Activated B cell treated with CpG ODN at 0.5 μM for 24 hours (primary cell): ENCODE data around the gene MRPL51. TPM values are rescaled to one million over a fixed set of nuclear protein-coding genes. Genes with fewer than 3 reads are reported as not detected.

Experiments used
- ATAC-seq: fragments of 200-7000 bp; cut with Tn5 transposase; one replicate; pipeline ENCODE4 v1.10.0; 2021; ENCODE audit warnings: low read depth, mild to moderate bottlenecking, moderate library complexity
- CTCF ChIA-PET: fragments of 350-600 bp; sonication (Branson Sonifier 250); formaldehyde crosslinking; loops from one replicate; lab custom pipeline; 2021; ENCODE audit warnings: antibody characterized with exemption; lab: Charles Lee
- POLR2A ChIA-PET: fragments of 350-600 bp; sonication (Branson Sonifier 250); formaldehyde crosslinking; loops from one replicate; lab custom pipeline; 2021; ENCODE audit warnings: antibody characterized with exemption; lab: Charles Lee
- DNase-seq: peaks from one replicate; pipeline ENCODE4 v3.0.0; 2022
- H3K27ac Mint-ChIP-seq: one replicate; pipeline ENCODE4 v1.8.0; 2020; ENCODE audit warnings: mixed read lengths
- H3K27me3 Mint-ChIP-seq: one replicate; pipeline ENCODE4 v1.8.0; 2021; ENCODE audit warnings: mixed read lengths
- H3K36me3 Mint-ChIP-seq: one replicate; pipeline ENCODE4 v1.8.0; 2021; ENCODE audit warnings: low read depth, mixed read lengths
- H3K4me1 Mint-ChIP-seq: one replicate; pipeline ENCODE4 v1.8.0; 2021; ENCODE audit warnings: mixed read lengths
- H3K4me3 Mint-ChIP-seq: one replicate; pipeline ENCODE4 v1.8.0; 2020; ENCODE audit warnings: mild to moderate bottlenecking, mixed read lengths
- H3K9me3 Mint-ChIP-seq: one replicate; pipeline ENCODE4 v1.8.0; 2020; ENCODE audit warnings: mixed read lengths
- CTCF ChIP-seq: fragments of 200-600 bp; IDR thresholded peaks from one replicate; pipeline ENCODE4 v1.8.0; 2022; ENCODE audit warnings: antibody characterized with exemption, mild to moderate bottlenecking
- intact Hi-C: fragments of 100-400 bp; cut with micrococcal nuclease; formaldehyde crosslinking; loops from one replicate; pipeline ENCODE4 v1.15.1; 2024
- total RNA-seq: library from RNA; stranded (reverse); gene quantifications from 2 replicates; pipeline ENCODE4 v1.2.3, GENCODE V29; 2022

Gene MRPL51
- total RNA-seq, 1 donor from 2014 or later: 130 TPM

- Mint-ChIP-seq H3K9me3 (no peaks in the 10 kb centered on the region), H3K36me3 (peaks cover 13% of the 10 kb centered on the region), H3K27ac (peak overlapping the region; percentile 30), H3K4me3 (no peak overlapping the region), H3K27me3 (no peaks in the 10 kb centered on the region), H3K4me1 (peaks cover 34% of the 10 kb centered on the region)
- POLR2A ChIA-PET: interaction anchor here (2.3 to 4.2 kb wide), 5 partner anchors 11 to 63 kb away, joined by 9 to 104 read pairs (median 88); partner anchors contain the start of genes GAPDH and MRPL51
- CTCF ChIA-PET: no interaction called here
- DNase-seq (no peak), ATAC-seq (no peak)
- TF ChIP-seq CTCF: no peak
- intact Hi-C loops: loop anchor here (5.0 kb wide), 1 partner anchor 195 kb away; no protein-coding TSS in a partner anchor
Measured at GRCh38 chr12:6471989-6472360, 21.1 kb downstream of the MRPL51 start.

GRCh38 chr12:6470375-6471163 is 22.5 kb downstream of the MRPL51 start, which contains the start of gene VAMP1:
VAMP1 (minus strand) TSS chr12:6470677; CDS start chr12:6470531, 146 bp downstream.
- H3K36me3 Mint-ChIP-seq: peaks cover 26% of the 10 kb centered on the region
- no peaks in the 10 kb centered on the region for H3K27me3 Mint-ChIP-seq
- intact Hi-C loops: loop anchor here (1.0 to 5.0 kb wide), 8 partner anchors 8 to 193 kb away; partner anchors contain the start of genes GAPDH, IFFO1 and MRPL51
- no peaks in the 10 kb centered on the region for H3K9me3 Mint-ChIP-seq
- ChIA-PET POLR2A (interaction anchor here (0.6 to 4.2 kb wide), 33 partner anchors 10 to 1465 kb away, joined by 3 to 104 read pairs (median 5); partner anchors contain the start of genes CD27, CDCA3, COPS7A and GAPDH), CTCF (interaction anchor here (1.0 to 4.6 kb wide), 9 partner anchors 9 to 421 kb away, joined by 3 to 41 read pairs (median 4); partner anchors contain the start of gene MRPL51)
- ATAC-seq (peak; percentile 93), DNase-seq (peak; percentile 96)
- peak within 1 kb of the TSS; percentile 94 for H3K27ac Mint-ChIP-seq
- H3K4me3 Mint-ChIP-seq: peak within 1 kb of the TSS; percentile 92
- TF ChIP-seq CTCF: no peak
- H3K4me1 Mint-ChIP-seq: peaks cover 48% of the 10 kb centered on the region

- ChIA-PET POLR2A (interaction anchor here (0.6 to 4.2 kb wide), 24 partner anchors 9 to 469 kb away, joined by 3 to 104 read pairs (median 9); partner anchors contain the start of genes CD27, CDCA3, GAPDH and MLF2), CTCF (interaction anchor here (1.0 to 4.6 kb wide), 8 partner anchors 8 to 421 kb away, joined by 3 to 41 read pairs (median 5); no protein-coding TSS in a partner anchor)
- peaks cover 53% of the 10 kb centered on the region for H3K4me1 Mint-ChIP-seq
- peaks cover 30% of the 10 kb centered on the region for H3K36me3 Mint-ChIP-seq
- H3K27me3 Mint-ChIP-seq: no peaks in the 10 kb centered on the region
- TF ChIP-seq CTCF: no peak
- peak overlapping the region; percentile 94 for H3K27ac Mint-ChIP-seq
- H3K4me3 Mint-ChIP-seq: peak overlapping the region; percentile 92
- DNase-seq (no peak), ATAC-seq (no peak)
- H3K9me3 Mint-ChIP-seq: no peaks in the 10 kb centered on the region
- intact Hi-C loops: loop anchor here (1.0 to 5.0 kb wide), 9 partner anchors 7 to 192 kb away; partner anchors contain the start of genes GAPDH, IFFO1 and MRPL51
Measured at GRCh38 chr12:6469609-6470374, 23.3 kb downstream of the MRPL51 start.

- Mint-ChIP-seq H3K4me1 (peaks cover 60% of the 10 kb centered on the region), H3K4me3 (peak overlapping the region; percentile 92), H3K9me3 (no peaks in the 10 kb centered on the region), H3K27me3 (no peaks in the 10 kb centered on the region), H3K36me3 (peaks cover 37% of the 10 kb centered on the region), H3K27ac (peak overlapping the region; percentile 94)
- intact Hi-C loops: loop anchor here (5.0 kb wide), 1 partner anchor 132 kb away; no protein-coding TSS in a partner anchor
- POLR2A ChIA-PET: interaction anchor here (0.6 to 4.2 kb wide), 6 partner anchors 8 to 249 kb away, joined by 9 to 104 read pairs (median 74); partner anchors contain the start of genes GAPDH, MRPL51 and TAPBPL
- ATAC-seq (no peak), DNase-seq (no peak)
- CTCF ChIA-PET: interaction anchor here (3.1 to 4.6 kb wide), 2 partner anchors 45 to 69 kb away, joined by 21 to 41 read pairs; no protein-coding TSS in a partner anchor
- TF ChIP-seq CTCF: no peak
Measured at GRCh38 chr12:6469092-6469491, 24.0 kb downstream of the MRPL51 start.
